Mesenchymal stem cell (in vitro differentiated cells and primary cell): Measurements from ENCODE around the gene NPHS1.
"Not testable (repeated sequence)": the region's sequence is repeated elsewhere in the genome, so short reads cannot be mapped to it uniquely, and the experiment has no call there.

Experiments used
- DNase-seq: peaks from one replicate; pipeline ENCODE4 v3.0.0-alpha.2; 2013
- H2AFZ ChIP-seq: one replicate; pipeline ENCODE4 v1.6.1; 2013; ENCODE audit warnings: low read depth, mild to moderate bottlenecking, control low read depth, inconsistent platforms, low read length, moderate library complexity
- H2AK5ac ChIP-seq: 2 replicates; pipeline ENCODE4 v1.6.1; 2013; ENCODE audit warnings: low read length, moderate library complexity, mild to moderate bottlenecking, inconsistent platforms; ENCODE audit not compliant: severe bottlenecking
- H2BK120ac ChIP-seq: one replicate; pipeline ENCODE4 v1.6.1; 2013; ENCODE audit warnings: low read depth, mild to moderate bottlenecking, inconsistent platforms, low read length, moderate library complexity
- H2BK12ac ChIP-seq, 2 experiments: one replicate each; pipeline ENCODE4 v1.6.1; 2013; ENCODE audit warnings: inconsistent platforms in 2 of 2, low read length in 2 of 2, mild to moderate bottlenecking in 2 of 2, moderate library complexity in 2 of 2, control low read depth in 1 of 2
- H2BK15ac ChIP-seq: one replicate; pipeline ENCODE4 v1.6.1; 2013; ENCODE audit warnings: mild to moderate bottlenecking, low read depth, inconsistent platforms; ENCODE audit not compliant: poor library complexity, severe bottlenecking
- H2BK5ac ChIP-seq: 2 replicates; pipeline ENCODE4 v1.6.1; 2013; ENCODE audit warnings: low read depth, mild to moderate bottlenecking, low read length, control low read depth, inconsistent platforms; ENCODE audit not compliant: poor library complexity, severe bottlenecking
- H3K14ac ChIP-seq, 2 experiments: one replicate each; pipeline ENCODE4 v1.6.1; 2013; ENCODE audit warnings: inconsistent platforms in 2 of 2, low read length in 2 of 2, control low read depth in 1 of 2, mild to moderate bottlenecking in 1 of 2, moderate library complexity in 1 of 2
- H3K18ac ChIP-seq, 2 experiments: one replicate each; pipeline ENCODE4 v1.6.1; 2013; ENCODE audit warnings: inconsistent platforms in 2 of 2, low read length in 2 of 2, control low read depth in 1 of 2, low read depth in 1 of 2, mild to moderate bottlenecking in 1 of 2
- H3K23ac ChIP-seq, 2 experiments: one replicate each; pipeline ENCODE4 v1.6.1; 2013; ENCODE audit warnings: inconsistent platforms in 2 of 2, low read length in 2 of 2, mild to moderate bottlenecking in 2 of 2, moderate library complexity in 2 of 2, control low read depth in 1 of 2
- H3K27ac ChIP-seq: 2 replicates; pipeline ENCODE4 v1.5.1; 2013; ENCODE audit warnings: mild to moderate bottlenecking, moderate library complexity, low read length, control low read depth, inconsistent platforms; ENCODE audit not compliant: poor library complexity, severe bottlenecking
- H3K27me3 ChIP-seq, 2 experiments: 2 replicates each; pipeline versions ENCODE4 v1.6.1 to v1.7.0; 2013; ENCODE audit warnings: low read length in 2 of 2, mild to moderate bottlenecking in 2 of 2, moderate library complexity in 2 of 2, control low read depth in 1 of 2, inconsistent platforms in 1 of 2; ENCODE audit not compliant: control insufficient read depth in 1 of 2, insufficient read depth in 1 of 2
- H3K36me3 ChIP-seq, 2 experiments: 2 replicates each; pipeline versions ENCODE4 v1.6.1 to v1.7.0; 2013; ENCODE audit warnings: low read length in 2 of 2, control low read depth in 1 of 2, inconsistent platforms in 1 of 2, low read depth in 1 of 2, mild to moderate bottlenecking in 1 of 2; ENCODE audit not compliant: insufficient read depth in 2 of 2, control insufficient read depth in 1 of 2
- H3K4ac ChIP-seq, 2 experiments: one replicate each; pipeline ENCODE4 v1.6.1; 2013; ENCODE audit warnings: inconsistent platforms in 2 of 2, low read length in 2 of 2, mild to moderate bottlenecking in 2 of 2, moderate library complexity in 2 of 2, control low read depth in 1 of 2, low read depth in 1 of 2
- H3K4me1 ChIP-seq: 2 replicates; pipeline ENCODE4 v1.6.1; 2013; ENCODE audit warnings: low read depth, low read length, control low read depth; ENCODE audit not compliant: control insufficient read depth, insufficient read depth
- H3K4me2 ChIP-seq: 2 replicates; pipeline ENCODE4 v1.6.1; 2013; ENCODE audit warnings: low read length, mild to moderate bottlenecking, inconsistent platforms; ENCODE audit not compliant: poor library complexity, severe bottlenecking
- H3K4me3 ChIP-seq, 2 experiments: 2 replicates each; pipeline versions ENCODE4 v1.5.1 to v1.7.0; 2013; ENCODE audit warnings: low read length in 2 of 2, mild to moderate bottlenecking in 2 of 2, control low read depth in 1 of 2, low read depth in 1 of 2; ENCODE audit not compliant: insufficient read depth in 1 of 2
- H3K79me1 ChIP-seq: replicated peaks from 2 replicates; pipeline ENCODE4 v1.6.1; 2013; ENCODE audit warnings: mild to moderate bottlenecking, control low read depth, low read length, inconsistent platforms; ENCODE audit not compliant: poor library complexity, severe bottlenecking
- H3K9ac ChIP-seq: 2 replicates; pipeline ENCODE4 v1.7.0; 2013; ENCODE audit warnings: mild to moderate bottlenecking, low read length, moderate library complexity
- H3K9me3 ChIP-seq: 2 replicates; pipeline ENCODE4 v1.7.0; 2013; ENCODE audit warnings: mild to moderate bottlenecking, low read length; ENCODE audit not compliant: control insufficient read depth
- H4K8ac ChIP-seq: one replicate; pipeline ENCODE4 v1.6.1; 2013; ENCODE audit warnings: inconsistent platforms, mild to moderate bottlenecking, low read length, moderate library complexity
- H4K91ac ChIP-seq: one replicate; pipeline ENCODE4 v1.6.1; 2013; ENCODE audit warnings: mild to moderate bottlenecking, low read length, inconsistent platforms
- WGBS: methylation state at CpG from one replicate; pipeline ENCODE4 v1.1.7; 2013; ENCODE audit warnings: mixed read lengths; 5-methylcytosine and 5-hydroxymethylcytosine counted together

The NPHS1 gene

DNA sequence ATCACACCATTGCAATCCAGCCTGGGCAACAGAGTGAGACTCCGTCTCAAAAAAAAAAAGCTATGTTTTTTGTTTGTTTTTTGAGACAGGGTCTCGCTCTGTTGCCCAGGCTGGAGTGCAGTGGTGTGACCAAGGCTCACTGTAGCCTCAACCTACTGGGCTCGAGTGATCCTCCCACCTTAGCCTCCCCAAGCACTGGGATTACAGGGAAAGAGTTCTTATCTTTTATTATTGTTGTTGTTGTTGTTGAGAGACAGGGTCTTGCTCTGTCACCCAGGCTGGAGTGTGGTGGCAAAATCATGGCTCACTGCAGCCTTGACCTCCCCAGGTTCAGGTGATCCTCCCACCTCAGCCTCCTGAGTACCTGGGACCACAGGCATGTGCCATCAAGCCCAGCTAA is 39.5 kb upstream of the NPHS1 start:
- Histone ChIP-seq H3K36me3 (peaks cover 64 to 81% of the 10 kb centered on the region in 2 experiments), H3K79me1 (peaks cover 16% of the 10 kb centered on the region)
- H4K8ac ChIP-seq, H3K4me1 ChIP-seq, H3K27ac ChIP-seq, H3K18ac ChIP-seq, H2AFZ ChIP-seq, H3K14ac ChIP-seq, H2BK15ac ChIP-seq, H3K27me3 ChIP-seq, H3K9me3 ChIP-seq, H3K4ac ChIP-seq, H3K4me3 ChIP-seq, H2BK5ac ChIP-seq, H3K9ac ChIP-seq, H4K91ac ChIP-seq, H3K23ac ChIP-seq, H2AK5ac ChIP-seq, H3K4me2 ChIP-seq, DNase-seq, H2BK120ac ChIP-seq, H2BK12ac ChIP-seq: not testable (repeated sequence)
- 91% methylated on average over 2 of the region's 3 CpGs for WGBS

DNA sequence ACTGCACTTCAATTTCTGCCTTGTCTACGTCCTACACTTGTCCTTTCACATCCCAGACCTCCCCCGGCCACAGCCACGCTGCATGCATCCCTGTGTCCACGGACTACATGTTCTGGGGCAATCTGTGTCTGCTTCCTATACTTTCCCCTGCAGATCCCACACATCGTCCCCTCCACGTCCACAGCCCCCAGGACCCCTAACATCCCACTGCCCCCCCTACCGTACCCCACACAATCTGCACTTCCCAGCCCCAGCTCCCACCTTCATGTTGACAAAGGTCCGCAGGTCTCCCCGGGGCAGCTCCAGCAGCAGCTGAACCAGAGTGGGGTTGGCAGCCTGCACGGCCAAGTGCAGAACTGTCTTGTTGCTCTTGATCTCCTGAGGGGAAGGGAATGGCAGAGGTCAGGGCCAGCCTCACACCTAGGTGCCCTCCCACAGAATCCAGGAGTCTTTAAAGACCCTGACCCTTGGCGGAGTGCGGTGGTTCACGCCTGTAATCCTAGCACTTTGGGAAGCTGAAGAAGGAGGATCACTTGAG is 37.9 kb upstream of the NPHS1 start:
- H3K79me1 ChIP-seq, result peaks cover 6% of the 10 kb centered on the region
- H2AFZ ChIP-seq, result no peak overlapping the region
- H3K4me3 ChIP-seq, result no peak overlapping the region
- H3K27ac ChIP-seq, result no peak overlapping the region
- no peak for DNase-seq
- H2AK5ac ChIP-seq, result no peak overlapping the region
- no peak overlapping the region for H2BK12ac ChIP-seq
- peak overlapping the region; percentile 50 for H4K91ac ChIP-seq
- WGBS, result 97% methylated on average over 13 of the region's 13 CpGs
- no peak overlapping the region for H3K14ac ChIP-seq
- no peak overlapping the region for H3K9ac ChIP-seq
- H3K4ac ChIP-seq, result no peak overlapping the region
- H2BK5ac ChIP-seq, result no peak overlapping the region
- no peak overlapping the region for H3K18ac ChIP-seq
- H3K27me3 ChIP-seq, result no peaks in the 10 kb centered on the region
- no peaks in the 10 kb centered on the region for H3K9me3 ChIP-seq
- H3K36me3 ChIP-seq, result peaks cover 52 to 72% of the 10 kb centered on the region in 2 experiments
- no peak overlapping the region for H3K4me2 ChIP-seq
- no peak overlapping the region for H4K8ac ChIP-seq
- H3K4me1 ChIP-seq, result no peaks in the 10 kb centered on the region
- H2BK15ac ChIP-seq, result no peak overlapping the region
- H2BK120ac ChIP-seq, result no peak overlapping the region
- no peak overlapping the region for H3K23ac ChIP-seq

DNA sequence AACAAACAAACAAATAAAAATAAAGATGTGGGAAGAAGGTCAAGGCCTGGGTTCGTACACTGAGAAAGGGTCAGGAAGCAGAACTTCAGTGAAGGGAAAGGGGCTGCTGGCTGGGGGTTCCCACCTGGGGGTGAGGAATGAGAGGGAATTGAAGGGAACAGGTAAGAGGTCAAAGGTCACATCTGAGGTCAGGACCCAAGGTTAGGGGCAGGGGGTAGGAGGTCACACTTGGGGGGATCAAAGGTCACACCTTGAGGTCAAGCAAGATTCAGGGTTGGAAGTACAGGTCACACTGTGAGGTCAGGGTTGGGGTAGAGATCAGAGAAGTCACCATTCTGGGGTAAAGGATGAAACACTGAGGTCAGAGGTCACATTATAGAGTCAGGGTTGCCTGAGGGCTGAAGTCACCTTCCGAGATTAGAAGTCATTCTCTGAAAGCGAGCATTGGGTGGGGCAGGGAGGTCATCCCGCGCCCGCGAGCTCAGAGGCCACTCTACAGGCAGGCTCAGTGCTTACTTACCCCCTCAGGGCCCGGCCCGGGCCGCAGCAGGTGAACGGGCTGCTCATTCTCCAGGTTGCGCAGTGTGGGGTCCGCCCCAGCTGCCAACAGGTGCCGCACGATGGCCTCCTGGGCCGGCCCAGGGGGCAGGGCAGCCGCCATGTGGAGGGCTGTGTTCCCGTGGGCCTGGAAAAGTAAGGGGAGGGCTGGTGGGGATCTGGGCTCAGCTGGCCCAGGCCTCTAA is 37.2 kb upstream of the NPHS1 start:
- Histone ChIP-seq H3K79me1 (peaks cover 6% of the 10 kb centered on the region), H2AK5ac (no peak overlapping the region), H2BK12ac (no peak overlapping the region), H3K23ac (no peak overlapping the region), H2BK15ac (no peak overlapping the region), H2BK5ac (no peak overlapping the region), H3K27me3 (no peaks in the 10 kb centered on the region), H4K8ac (no peak overlapping the region), H4K91ac (no peak overlapping the region), H3K4me2 (no peak overlapping the region), H2AFZ (no peak overlapping the region), H2BK120ac (no peak overlapping the region), H3K4me1 (no peaks in the 10 kb centered on the region), H3K18ac (no peak overlapping the region), H3K4me3 (no peak overlapping the region), H3K9ac (no peak overlapping the region), H3K36me3 (peaks cover 52 to 67% of the 10 kb centered on the region in 2 experiments), H3K9me3 (no peaks in the 10 kb centered on the region), H3K4ac (no peak overlapping the region), H3K14ac (no peak overlapping the region), H3K27ac (no peak overlapping the region)
- no peak for DNase-seq
- 97% methylated on average over 17 of the region's 18 CpGs for WGBS

DNA sequence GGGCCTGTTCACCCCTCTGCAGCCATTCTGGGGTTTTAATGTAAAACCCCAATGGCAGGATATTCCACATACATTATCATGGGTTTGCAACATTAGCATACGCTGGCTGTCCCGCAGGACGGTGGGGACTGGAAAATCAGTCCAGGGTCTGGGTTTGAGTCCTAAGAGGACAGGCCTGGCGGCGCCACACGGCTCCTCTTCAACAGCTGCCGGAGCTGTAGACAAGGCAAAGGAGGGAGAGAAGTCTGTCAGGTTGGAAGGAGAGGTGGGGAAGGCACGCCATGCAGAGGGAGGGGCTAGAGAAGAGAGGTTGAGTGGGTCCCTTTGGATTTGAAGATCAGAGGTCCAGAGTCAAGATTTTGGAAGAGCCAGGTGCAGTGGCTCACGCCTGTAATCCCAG is 36.1 kb upstream of the NPHS1 start:
- DNase-seq, result no peak
- no peak overlapping the region for H3K23ac ChIP-seq

More for the DNA sequence above, 36.1 kb upstream of the NPHS1 start:
- no peak overlapping the region for H2BK120ac ChIP-seq
- no peak overlapping the region for H4K8ac ChIP-seq
- no peak overlapping the region for H3K4me3 ChIP-seq
- H3K27ac ChIP-seq, result no peak overlapping the region
- H2AFZ ChIP-seq, result no peak overlapping the region
- no peaks in the 10 kb centered on the region for H3K4me1 ChIP-seq
- no peak overlapping the region for H2AK5ac ChIP-seq
- peaks cover 3% of the 10 kb centered on the region for H3K79me1 ChIP-seq
- H2BK12ac ChIP-seq, result no peak overlapping the region
- no peak overlapping the region for H3K14ac ChIP-seq
- WGBS, result 99% methylated on average over 9 of the region's 9 CpGs
- no peaks in the 10 kb centered on the region for H3K27me3 ChIP-seq
- H3K36me3 ChIP-seq, result peaks cover 46 to 57% of the 10 kb centered on the region in 2 experiments
- H3K4me2 ChIP-seq, result no peak overlapping the region
- H3K4ac ChIP-seq, result no peak overlapping the region
- H3K9ac ChIP-seq, result no peak overlapping the region
- H4K91ac ChIP-seq, result no peak overlapping the region
- no peaks in the 10 kb centered on the region for H3K9me3 ChIP-seq
- no peak overlapping the region for H3K18ac ChIP-seq
- no peak overlapping the region for H2BK5ac ChIP-seq
- no peak overlapping the region for H2BK15ac ChIP-seq
